ENCODE results near the gene CHN2.

The CHN2 gene

GRCh38 chr7:29420011-29420410 is 225.4 kb downstream of the CHN2 start:
- in situ Hi-C loops (cut with MboI; ENCODE audit: low sequenced_read_pairs): no loop called here

GRCh38 chr7:29421010-29421956 is 226.7 kb downstream of the CHN2 start:
- in situ Hi-C loops (cut with MboI; ENCODE audit: low sequenced_read_pairs): no loop called here

- in situ Hi-C loops (cut with MboI; ENCODE audit: low sequenced_read_pairs): no loop called here
These were observed 228.3 kb downstream of the CHN2 start for GRCh38 chr7:29422829-29423228.

GRCh38 chr7:29424295-29424983 is 229.9 kb downstream of the CHN2 start:
- in situ Hi-C loops (cut with MboI; ENCODE audit: low sequenced_read_pairs): no loop called here

- in situ Hi-C loops (cut with MboI; ENCODE audit: low sequenced_read_pairs): no loop called here
These were observed 230.4 kb downstream of the CHN2 start for GRCh38 chr7:29424984-29425309.

GRCh38 chr7:29426587-29426986 is 232.0 kb downstream of the CHN2 start:
- in situ Hi-C loops (cut with MboI; ENCODE audit: low sequenced_read_pairs): no loop called here

- in situ Hi-C loops (cut with MboI; ENCODE audit: low sequenced_read_pairs): no loop called here
These were observed 234.8 kb downstream of the CHN2 start for GRCh38 chr7:29429401-29429800.

- in situ Hi-C loops (cut with MboI; ENCODE audit: low sequenced_read_pairs): no loop called here
These were observed 235.8 kb downstream of the CHN2 start for GRCh38 chr7:29430279-29430949.

- in situ Hi-C loops (cut with MboI; ENCODE audit: low sequenced_read_pairs): no loop called here
These were observed 237.1 kb downstream of the CHN2 start for GRCh38 chr7:29431686-29432085.

- in situ Hi-C loops (cut with MboI; ENCODE audit: low sequenced_read_pairs): no loop called here
These were observed 238.1 kb downstream of the CHN2 start for GRCh38 chr7:29432721-29433120.

- in situ Hi-C loops (cut with MboI; ENCODE audit: low sequenced_read_pairs): no loop called here
These were observed 239.8 kb downstream of the CHN2 start for GRCh38 chr7:29434380-29434768.

- in situ Hi-C loops (cut with MboI; ENCODE audit: low sequenced_read_pairs): no loop called here
These were observed 240.6 kb downstream of the CHN2 start for GRCh38 chr7:29435167-29435566.

GRCh38 chr7:29435902-29436301 is 241.3 kb downstream of the CHN2 start:
- in situ Hi-C loops (cut with MboI; ENCODE audit: low sequenced_read_pairs): no loop called here

GRCh38 chr7:29442146-29442545 is 247.6 kb downstream of the CHN2 start:
- in situ Hi-C loops (cut with MboI; ENCODE audit: low sequenced_read_pairs): no loop called here

- in situ Hi-C loops (cut with MboI; ENCODE audit: low sequenced_read_pairs): no loop called here
These were observed 249.0 kb downstream of the CHN2 start for GRCh38 chr7:29443552-29443951.

GRCh38 chr7:29444267-29444666 is 249.7 kb downstream of the CHN2 start:
- in situ Hi-C loops (cut with MboI; ENCODE audit: low sequenced_read_pairs): no loop called here

GRCh38 chr7:29445736-29446135 is 251.2 kb downstream of the CHN2 start:
- in situ Hi-C loops (cut with MboI; ENCODE audit: low sequenced_read_pairs): no loop called here

GRCh38 chr7:29447828-29448227 is 253.3 kb downstream of the CHN2 start:
- in situ Hi-C loops (cut with MboI; ENCODE audit: low sequenced_read_pairs): no loop called here

GRCh38 chr7:29449569-29450260 is 255.1 kb downstream of the CHN2 start:
- in situ Hi-C loops (cut with MboI; ENCODE audit: low sequenced_read_pairs): no loop called here

- in situ Hi-C loops (cut with MboI; ENCODE audit: low sequenced_read_pairs): no loop called here
These were observed 258.4 kb downstream of the CHN2 start for GRCh38 chr7:29453021-29453420.

- in situ Hi-C loops (cut with MboI; ENCODE audit: low sequenced_read_pairs): no loop called here
These were observed 259.9 kb downstream of the CHN2 start for GRCh38 chr7:29454464-29454863.
